MM.1S (cell line): ENCODE measurements around the gene CMIP.

Experiments
- EZH2 ChIP-seq: fragments of 300-600 bp; sonication (generic); optimal IDR thresholded peaks from 2 replicates; pipeline ENCODE3; 2017; ENCODE audit warnings: low read depth, mild to moderate bottlenecking, antibody characterized with exemption, low read length, mixed read lengths
- EZH2phosphoT487 ChIP-seq: fragments of 300-600 bp; sonication (generic); IDR thresholded peaks from 2 replicates; pipeline ENCODE4 v1.6.1; 2018; ENCODE audit warnings: antibody characterized with exemption, low read length
- TF ChIP-seq, protein P1 (sequence below): fragments of 300-600 bp; sonication (generic); IDR thresholded peaks from 2 replicates; pipeline ENCODE4 v1.5.1; 2016; ENCODE audit warnings: antibody characterized with exemption, low read length, mixed read lengths

DNA sequence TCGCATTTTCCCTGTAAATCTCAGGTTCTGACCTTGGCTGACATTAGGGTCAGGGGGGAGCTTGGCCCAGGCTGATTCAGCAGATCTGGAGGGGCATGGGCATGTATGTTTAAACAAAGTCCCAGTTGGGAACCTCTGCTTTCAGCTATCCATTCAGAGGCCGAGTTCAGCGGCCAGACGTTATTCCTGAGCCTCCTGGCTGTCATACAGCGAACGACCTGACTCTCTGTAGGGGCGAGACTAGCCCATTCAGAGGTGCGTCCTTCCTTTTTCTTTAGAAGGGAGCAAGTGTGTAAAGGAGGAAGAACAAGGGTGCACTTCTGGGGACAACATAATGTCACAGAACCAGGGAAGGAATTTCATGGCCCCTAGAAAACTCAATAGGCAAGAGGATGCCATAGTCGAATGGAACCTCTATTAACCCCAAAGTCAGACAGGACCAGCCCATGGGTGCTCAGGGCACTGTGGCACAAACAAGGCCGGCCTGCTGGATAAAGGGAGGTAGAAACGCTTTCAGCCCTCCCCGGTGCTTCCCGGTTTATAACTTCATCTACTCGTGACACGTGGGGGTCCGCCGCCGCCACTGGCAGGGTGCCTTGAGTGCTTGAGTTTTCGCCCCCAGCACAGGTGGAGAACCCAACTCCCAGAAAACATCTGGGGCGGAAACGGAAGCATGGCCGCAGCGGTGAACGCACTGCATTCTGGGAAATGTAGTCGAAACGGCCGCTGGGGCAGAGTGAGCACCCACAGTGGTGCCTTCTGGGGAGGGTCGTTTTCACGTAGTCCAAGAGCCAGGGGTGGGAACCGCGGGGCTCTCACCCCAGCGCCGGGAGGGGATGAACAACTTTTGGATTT, 301.3 kb downstream of the CMIP start:
- TF ChIP-seq, protein P1, sequence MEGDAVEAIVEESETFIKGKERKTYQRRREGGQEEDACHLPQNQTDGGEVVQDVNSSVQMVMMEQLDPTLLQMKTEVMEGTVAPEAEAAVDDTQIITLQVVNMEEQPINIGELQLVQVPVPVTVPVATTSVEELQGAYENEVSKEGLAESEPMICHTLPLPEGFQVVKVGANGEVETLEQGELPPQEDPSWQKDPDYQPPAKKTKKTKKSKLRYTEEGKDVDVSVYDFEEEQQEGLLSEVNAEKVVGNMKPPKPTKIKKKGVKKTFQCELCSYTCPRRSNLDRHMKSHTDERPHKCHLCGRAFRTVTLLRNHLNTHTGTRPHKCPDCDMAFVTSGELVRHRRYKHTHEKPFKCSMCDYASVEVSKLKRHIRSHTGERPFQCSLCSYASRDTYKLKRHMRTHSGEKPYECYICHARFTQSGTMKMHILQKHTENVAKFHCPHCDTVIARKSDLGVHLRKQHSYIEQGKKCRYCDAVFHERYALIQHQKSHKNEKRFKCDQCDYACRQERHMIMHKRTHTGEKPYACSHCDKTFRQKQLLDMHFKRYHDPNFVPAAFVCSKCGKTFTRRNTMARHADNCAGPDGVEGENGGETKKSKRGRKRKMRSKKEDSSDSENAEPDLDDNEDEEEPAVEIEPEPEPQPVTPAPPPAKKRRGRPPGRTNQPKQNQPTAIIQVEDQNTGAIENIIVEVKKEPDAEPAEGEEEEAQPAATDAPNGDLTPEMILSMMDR, result no peak
- TF ChIP-seq EZH2phosphoT487, result no peak
- TF ChIP-seq EZH2, result no peak
